GM10248 (cell line): ENCODE data around the gene S100A6.
"Not testable (repeated sequence)": the region's sequence is repeated elsewhere in the genome, so short reads cannot be mapped to it uniquely, and the experiment has no call there.

Source experiments
- CTCF ChIA-PET: fragments of 300-600 bp; sonication (Branson Sonifier 250); formaldehyde crosslinking; extraction: SDS; loops from one replicate; lab custom pipeline; 2021; ENCODE audit warnings: antibody characterized with exemption; lab: Yijun Ruan, JAX
- POLR2A ChIA-PET: fragments of 350-650 bp; sonication (Branson Sonifier 250); formaldehyde crosslinking; extraction: SDS; loops from one replicate; lab custom pipeline; 2020; ENCODE audit warnings: antibody characterized with exemption; lab: Yijun Ruan, JAX
- DNase-seq: peaks from one replicate; pipeline ENCODE4 v3.0.0; 2012; ENCODE audit errors: extremely low spot score
- TF ChIP-seq, protein P1 (sequence below): IDR thresholded peaks from 2 replicates; pipeline ENCODE4 v1.5.1; 2012; ENCODE audit warnings: mild to moderate bottlenecking, low read depth; ENCODE audit errors: extremely low read depth, missing control alignments, control extremely low read depth

S100A6 gene

GRCh38 chr1:153525088-153525728, 10.6 kb downstream of the S100A6 start:
- TF ChIP-seq, protein P1, sequence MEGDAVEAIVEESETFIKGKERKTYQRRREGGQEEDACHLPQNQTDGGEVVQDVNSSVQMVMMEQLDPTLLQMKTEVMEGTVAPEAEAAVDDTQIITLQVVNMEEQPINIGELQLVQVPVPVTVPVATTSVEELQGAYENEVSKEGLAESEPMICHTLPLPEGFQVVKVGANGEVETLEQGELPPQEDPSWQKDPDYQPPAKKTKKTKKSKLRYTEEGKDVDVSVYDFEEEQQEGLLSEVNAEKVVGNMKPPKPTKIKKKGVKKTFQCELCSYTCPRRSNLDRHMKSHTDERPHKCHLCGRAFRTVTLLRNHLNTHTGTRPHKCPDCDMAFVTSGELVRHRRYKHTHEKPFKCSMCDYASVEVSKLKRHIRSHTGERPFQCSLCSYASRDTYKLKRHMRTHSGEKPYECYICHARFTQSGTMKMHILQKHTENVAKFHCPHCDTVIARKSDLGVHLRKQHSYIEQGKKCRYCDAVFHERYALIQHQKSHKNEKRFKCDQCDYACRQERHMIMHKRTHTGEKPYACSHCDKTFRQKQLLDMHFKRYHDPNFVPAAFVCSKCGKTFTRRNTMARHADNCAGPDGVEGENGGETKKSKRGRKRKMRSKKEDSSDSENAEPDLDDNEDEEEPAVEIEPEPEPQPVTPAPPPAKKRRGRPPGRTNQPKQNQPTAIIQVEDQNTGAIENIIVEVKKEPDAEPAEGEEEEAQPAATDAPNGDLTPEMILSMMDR, result no peak
- ChIA-PET CTCF (interaction anchor here (0.8 to 2.6 kb wide), 12 partner anchors 8 to 102 kb away, joined by 3 to 11 read pairs (median 6); partner anchors contain the start of genes S100A13 and S100A6), POLR2A (no interaction called here)
- no peak for DNase-seq

- POLR2A ChIA-PET, DNase-seq: not testable (repeated sequence)
- CTCF ChIA-PET, result interaction anchor here (1.5 to 4.8 kb wide), 6 partner anchors 11 to 95 kb away, joined by 3 to 30 read pairs (median 6); no protein-coding TSS in a partner anchor
Measured at GRCh38 chr1:153522353-153523048, 13.3 kb downstream of the S100A6 start.

GRCh38 chr1:153521808-153522207, 14.0 kb downstream of the S100A6 start:
- CTCF ChIA-PET, result interaction anchor here (0.9 to 4.8 kb wide), 7 partner anchors 11 to 96 kb away, joined by 3 to 30 read pairs (median 5); no protein-coding TSS in a partner anchor
- DNase-seq, POLR2A ChIA-PET: not testable (repeated sequence)

GRCh38 chr1:153520818-153521476, 14.8 kb downstream of the S100A6 start:
- CTCF ChIA-PET, result interaction anchor here (0.9 to 4.8 kb wide), 9 partner anchors 10 to 97 kb away, joined by 3 to 30 read pairs (median 4); no protein-coding TSS in a partner anchor

DNA sequence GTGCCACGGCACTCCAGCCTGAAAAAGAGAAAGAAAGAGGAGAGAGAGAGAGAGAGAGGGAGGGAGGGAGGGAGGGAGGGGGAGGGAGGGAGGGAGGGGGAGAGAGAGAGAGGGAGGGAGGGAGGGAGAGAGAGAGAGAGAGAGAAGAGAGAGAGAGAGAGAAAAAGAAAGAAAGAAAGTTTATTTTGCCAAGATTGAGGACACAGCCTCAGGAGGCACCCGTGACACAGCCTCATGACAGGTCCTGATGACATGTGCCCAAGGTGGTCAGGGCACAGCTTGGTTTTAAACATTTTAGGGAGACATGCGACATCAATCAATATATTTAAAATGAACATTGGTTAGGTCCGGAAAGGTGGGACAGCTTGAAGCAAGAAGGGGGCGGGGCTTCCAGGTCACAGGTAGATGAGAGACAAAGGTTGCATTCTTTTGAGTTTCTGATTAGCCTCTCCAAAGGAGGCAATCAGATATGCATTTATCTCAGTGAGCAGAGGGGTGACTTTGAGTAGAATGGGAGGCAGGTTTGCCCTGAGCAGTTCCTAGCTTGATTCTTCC, 15.6 kb downstream of the S100A6 start:
- CTCF ChIA-PET, result interaction anchor here (0.9 to 4.8 kb wide), 7 partner anchors 9 to 48 kb away, joined by 3 to 30 read pairs (median 4); no protein-coding TSS in a partner anchor
- POLR2A ChIA-PET, result not testable (repeated sequence)

More at GRCh38 chr1:153520818-153521476, 14.8 kb downstream of the S100A6 start:
- TF ChIP-seq, protein P1, result no peak
- POLR2A ChIA-PET, result no interaction called here
- DNase-seq, result no peak

GRCh38 chr1:153519242-153519641, 16.5 kb downstream of the S100A6 start:
- CTCF ChIA-PET, result interaction anchor here (3.1 to 4.8 kb wide), 2 partner anchors 8 to 12 kb away, joined by 10 to 30 read pairs; no protein-coding TSS in a partner anchor
- no peak for DNase-seq
- TF ChIP-seq, protein P1, result no peak
- POLR2A ChIA-PET, result no interaction called here

More for the DNA sequence above, 15.6 kb downstream of the S100A6 start:
- DNase-seq, result not testable (repeated sequence)

DNA sequence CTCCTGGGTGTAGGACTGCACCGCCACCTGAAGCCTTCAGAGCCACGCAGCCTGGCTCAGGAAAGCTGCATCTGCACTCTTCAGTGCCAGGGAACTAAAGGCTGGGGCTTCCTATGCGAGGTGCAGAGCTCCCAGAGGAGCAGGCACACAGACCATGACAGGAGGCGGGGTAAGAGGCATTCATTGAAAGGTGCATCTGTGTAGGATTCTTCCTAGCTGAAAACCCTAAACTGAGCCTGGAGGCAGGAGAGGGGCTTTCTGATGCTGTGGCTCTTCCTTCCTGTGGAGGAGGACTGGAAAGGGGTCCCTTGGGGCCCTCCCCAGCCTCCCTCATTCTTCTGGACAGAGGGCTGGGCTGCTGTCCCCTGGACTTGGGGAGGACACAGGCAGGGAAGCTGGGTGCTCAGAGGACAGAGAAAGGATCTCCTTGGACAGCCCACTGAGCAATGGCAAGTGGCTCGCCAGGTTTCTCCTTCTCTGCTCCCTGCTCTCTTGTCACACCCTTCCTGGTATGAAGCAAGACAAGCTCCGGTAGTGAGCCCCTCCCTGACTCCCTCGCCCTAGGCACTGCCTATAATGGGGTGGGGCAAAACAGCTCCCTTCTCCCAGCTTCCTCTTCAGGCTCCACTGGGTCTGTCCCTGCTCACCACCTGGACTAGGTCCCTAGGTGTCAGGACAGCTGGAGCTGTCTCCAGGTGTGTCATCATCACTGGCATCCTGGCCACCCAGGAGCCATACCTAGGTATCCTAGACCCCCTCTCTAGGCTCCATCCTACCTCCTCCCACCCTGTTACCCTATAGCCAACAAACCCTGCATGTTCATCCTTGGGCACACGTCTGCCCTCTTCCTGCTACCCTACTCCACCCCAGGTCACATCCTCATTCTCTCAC, 20.0 kb downstream of the S100A6 start:
- TF ChIP-seq, protein P1, result no peak
- ChIA-PET CTCF (interaction anchor here (0.6 to 5.6 kb wide), 6 partner anchors 10 to 233 kb away, joined by 3 to 26 read pairs (median 6); no protein-coding TSS in a partner anchor), POLR2A (no interaction called here)
- DNase-seq, result no peak
